SK-N-SH treated with all-trans-retinoic acid at 6 μM for 48 hours (cell line): Measurements from ENCODE around the gene DCPS.
"Not testable (repeated sequence)": the region's sequence is repeated elsewhere in the genome, so short reads cannot be mapped to it uniquely, and the experiment has no call there.

Source experiments
- CSRNP3 ChIP-seq: fragments of 250-450 bp; sonication (Bioruptor Pico); IDR thresholded peaks from 2 replicates; pipeline ENCODE4 v1.5.1; 2021; ENCODE audit warnings: mild to moderate bottlenecking, moderate library complexity
- ESRRG ChIP-seq: fragments of 250-450 bp; sonication (Bioruptor Pico); IDR thresholded peaks from 2 replicates; pipeline ENCODE4 v1.6.1; 2021; ENCODE audit warnings: mild to moderate bottlenecking
- GLIS3 ChIP-seq: fragments of 250-450 bp; sonication (Bioruptor Pico); IDR thresholded peaks from 2 replicates; pipeline ENCODE4 v1.5.0; 2020; ENCODE audit warnings: mild to moderate bottlenecking, moderate library complexity
- ISL1 ChIP-seq: fragments of 250-450 bp; sonication (Bioruptor Pico); IDR thresholded peaks from 2 replicates; pipeline ENCODE4 v2.1.2; 2022; ENCODE audit warnings: mild to moderate bottlenecking, moderate library complexity
- POU6F1 ChIP-seq: fragments of 250-450 bp; sonication (Bioruptor Pico); IDR thresholded peaks from 2 replicates; pipeline ENCODE4 v1.8.0; 2021; ENCODE audit warnings: low read depth, mild to moderate bottlenecking, moderate library complexity, borderline replicate concordance
- SNAI2 ChIP-seq: fragments of 250-450 bp; sonication (Bioruptor Pico); IDR thresholded peaks from 2 replicates; pipeline ENCODE4 v1.5.0; 2020; ENCODE audit warnings: mild to moderate bottlenecking, moderate library complexity
- ZFP3 ChIP-seq: fragments of 250-450 bp; sonication (Bioruptor Pico); IDR thresholded peaks from 2 replicates; pipeline ENCODE4 v1.5.0; 2020; ENCODE audit warnings: mild to moderate bottlenecking, moderate library complexity
- ZFP30 ChIP-seq: fragments of 450-650 bp; formaldehyde crosslinking; IDR thresholded peaks from 2 replicates; pipeline ENCODE4 v1.5.0; 2022; ENCODE audit warnings: mild to moderate bottlenecking, moderate library complexity

GRCh38 chr11:126386729-126387071 is 82.8 kb downstream of the DCPS start:
- TF ChIP-seq SNAI2 (CRISPR knock-in tag); ISL1; POU6F1; CSRNP3 (CRISPR knock-in tag); ZFP30 (CRISPR knock-in tag); GLIS3 (CRISPR knock-in tag); ESRRG; ZFP3 (CRISPR knock-in tag): not testable (repeated sequence)
